Activated CD4-positive, CD25-positive, alpha-beta regulatory T cell (primary cell): ENCODE measurements around the gene TPST1.
"Not testable (repeated sequence)": the region's sequence is repeated elsewhere in the genome, so short reads cannot be mapped to it uniquely, and the experiment has no call there.

Source experiments
- DNase-seq, 4 experiments: peaks; one replicate each; lab custom pipeline; 2025; lab: John Stamatoyannopoulos, UW

Gene TPST1

GRCh38 chr7:66188645-66189044 is 16.5 kb upstream of the TPST1 start:
- DNase-seq, result no peak

- no peak for DNase-seq
Observed at GRCh38 chr7:66189695-66190503, 15.2 kb upstream of the TPST1 start.

GRCh38 chr7:66190504-66190857 is 14.7 kb upstream of the TPST1 start:
- no peak for DNase-seq

- DNase-seq, result no peak
Observed at GRCh38 chr7:66193146-66193725, 11.9 kb upstream of the TPST1 start.

GRCh38 chr7:66198469-66198868 is 6.7 kb upstream of the TPST1 start:
- DNase-seq, result no peak

- DNase-seq, result no peak
Observed at GRCh38 chr7:66198956-66199355, 6.2 kb upstream of the TPST1 start.

- DNase-seq, result no peak
Observed at GRCh38 chr7:66202441-66202840, 2.7 kb upstream of the TPST1 start.

- no peak for DNase-seq
Observed at GRCh38 chr7:66205741-66206090, 582 bp downstream of the TPST1 start.

GRCh38 chr7:66206119-66206933 is 1.2 kb downstream of the TPST1 start:
- no peak for DNase-seq

- no peak for DNase-seq
Observed at GRCh38 chr7:66206934-66207240, 1.8 kb downstream of the TPST1 start.

GRCh38 chr7:66207540-66207939 is 2.4 kb downstream of the TPST1 start:
- DNase-seq, result no peak

- DNase-seq, result no peak
Observed at GRCh38 chr7:66211429-66211828, 6.3 kb downstream of the TPST1 start.

GRCh38 chr7:66213637-66214036 is 8.5 kb downstream of the TPST1 start:
- DNase-seq, result no peak

- no peak for DNase-seq
Observed at GRCh38 chr7:66216687-66217086, 11.6 kb downstream of the TPST1 start.

- no peak for DNase-seq
Observed at GRCh38 chr7:66219805-66220204, 14.7 kb downstream of the TPST1 start.

- DNase-seq, result no peak
Observed at GRCh38 chr7:66221442-66221841, 16.3 kb downstream of the TPST1 start.

GRCh38 chr7:66227808-66228207 is 22.7 kb downstream of the TPST1 start:
- DNase-seq, result no peak

- not testable (repeated sequence) for DNase-seq
Observed at GRCh38 chr7:66231326-66232216, 26.4 kb downstream of the TPST1 start.

- no peak for DNase-seq
Observed at GRCh38 chr7:66233638-66234037, 28.5 kb downstream of the TPST1 start.

GRCh38 chr7:66236713-66237303 is 31.7 kb downstream of the TPST1 start:
- no peak for DNase-seq

GRCh38 chr7:66237906-66238772 is 33.0 kb downstream of the TPST1 start:
- no peak for DNase-seq
